RWPE1 (cell line): ENCODE results near the gene OR6T1.

Experiments
- CTCF ChIA-PET: fragments of 350-600 bp; sonication (Branson Sonifier 250); formaldehyde crosslinking; extraction: SDS; loops from one replicate; lab custom pipeline; 2021; lab: Yijun Ruan, JAX
- POLR2A ChIA-PET: fragments of 400-600 bp; formaldehyde crosslinking; extraction: SDS; loops from one replicate; lab custom pipeline; 2020; ENCODE audit warnings: antibody characterized with exemption; ENCODE audit not compliant: low non-redundant PET; lab: Yijun Ruan, JAX
- DNase-seq: peaks from one replicate; pipeline ENCODE4 v3.0.0; 2012; ENCODE audit warnings: low spot score
- H3K27ac ChIP-seq: fragments of 450-650 bp; 2 replicates; pipeline ENCODE4 v1.5.1; 2017
- TF ChIP-seq, protein P1 (sequence below): fragments of 450-650 bp; conservative IDR thresholded peaks from 2 replicates; pipeline ENCODE4 v1.5.1; 2017; ENCODE audit warnings: low read depth, mild to moderate bottlenecking

The OR6T1 gene, protein sequence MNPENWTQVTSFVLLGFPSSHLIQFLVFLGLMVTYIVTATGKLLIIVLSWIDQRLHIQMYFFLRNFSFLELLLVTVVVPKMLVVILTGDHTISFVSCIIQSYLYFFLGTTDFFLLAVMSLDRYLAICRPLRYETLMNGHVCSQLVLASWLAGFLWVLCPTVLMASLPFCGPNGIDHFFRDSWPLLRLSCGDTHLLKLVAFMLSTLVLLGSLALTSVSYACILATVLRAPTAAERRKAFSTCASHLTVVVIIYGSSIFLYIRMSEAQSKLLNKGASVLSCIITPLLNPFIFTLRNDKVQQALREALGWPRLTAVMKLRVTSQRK

DNA sequence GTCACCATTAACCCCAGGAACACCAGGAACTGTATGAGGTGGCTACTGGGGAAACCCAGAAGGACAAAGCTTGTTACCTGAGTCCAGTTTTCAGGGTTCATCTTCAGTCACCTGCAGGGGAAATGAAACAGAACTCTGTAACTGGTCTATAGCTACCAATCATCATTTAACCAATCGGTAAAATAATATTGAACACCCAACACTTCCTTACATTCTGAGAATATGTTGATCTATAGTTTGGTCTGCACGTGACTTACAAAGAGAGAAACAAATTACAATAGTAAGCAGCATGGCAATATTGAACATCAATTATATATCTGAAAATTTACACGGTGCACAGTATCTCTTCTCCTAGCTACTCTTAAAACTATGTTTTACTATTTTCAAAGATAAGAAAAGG is at the start of gene OR6T1:
Gene OR6T1 (minus strand): TSS at position 101 of the 400 bp plus-strand sequence. CDS start 0 bp downstream, at position 101.
- TF ChIP-seq, protein P1, sequence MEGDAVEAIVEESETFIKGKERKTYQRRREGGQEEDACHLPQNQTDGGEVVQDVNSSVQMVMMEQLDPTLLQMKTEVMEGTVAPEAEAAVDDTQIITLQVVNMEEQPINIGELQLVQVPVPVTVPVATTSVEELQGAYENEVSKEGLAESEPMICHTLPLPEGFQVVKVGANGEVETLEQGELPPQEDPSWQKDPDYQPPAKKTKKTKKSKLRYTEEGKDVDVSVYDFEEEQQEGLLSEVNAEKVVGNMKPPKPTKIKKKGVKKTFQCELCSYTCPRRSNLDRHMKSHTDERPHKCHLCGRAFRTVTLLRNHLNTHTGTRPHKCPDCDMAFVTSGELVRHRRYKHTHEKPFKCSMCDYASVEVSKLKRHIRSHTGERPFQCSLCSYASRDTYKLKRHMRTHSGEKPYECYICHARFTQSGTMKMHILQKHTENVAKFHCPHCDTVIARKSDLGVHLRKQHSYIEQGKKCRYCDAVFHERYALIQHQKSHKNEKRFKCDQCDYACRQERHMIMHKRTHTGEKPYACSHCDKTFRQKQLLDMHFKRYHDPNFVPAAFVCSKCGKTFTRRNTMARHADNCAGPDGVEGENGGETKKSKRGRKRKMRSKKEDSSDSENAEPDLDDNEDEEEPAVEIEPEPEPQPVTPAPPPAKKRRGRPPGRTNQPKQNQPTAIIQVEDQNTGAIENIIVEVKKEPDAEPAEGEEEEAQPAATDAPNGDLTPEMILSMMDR: no peak
- ChIA-PET POLR2A (no interaction called here), CTCF (no interaction called here)
- no peak within 1 kb of the TSS for H3K27ac ChIP-seq
- no peak for DNase-seq

DNA sequence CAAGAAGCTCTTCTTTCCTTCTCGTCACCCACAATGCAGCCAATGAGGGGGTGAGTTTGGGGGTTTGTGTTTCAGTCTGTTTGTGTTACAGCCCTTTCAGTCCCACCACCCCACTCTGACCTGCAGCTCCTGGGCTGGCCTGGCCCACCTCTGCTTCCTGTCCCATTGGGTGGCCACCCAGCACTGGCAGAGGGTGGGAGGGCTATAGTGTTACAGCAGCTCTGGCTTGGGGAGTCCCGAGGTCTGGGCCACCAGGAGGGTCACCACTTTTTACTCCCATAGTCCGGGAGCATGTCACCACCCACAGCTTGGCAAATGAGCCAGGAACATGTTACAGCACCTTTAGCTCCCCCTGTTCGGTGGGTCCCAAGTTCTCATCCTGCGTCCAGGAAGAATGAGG is 35.7 kb upstream of the OR6T1 start:
- no peak for DNase-seq
- H3K27ac ChIP-seq: no peak overlapping the region
- TF ChIP-seq, protein P1: no peak
- ChIA-PET POLR2A (no interaction called here), CTCF (interaction anchor here (0.6 kb wide), 1 partner anchor 45 kb away, joined by 3 read pairs; no protein-coding TSS in a partner anchor)

DNA sequence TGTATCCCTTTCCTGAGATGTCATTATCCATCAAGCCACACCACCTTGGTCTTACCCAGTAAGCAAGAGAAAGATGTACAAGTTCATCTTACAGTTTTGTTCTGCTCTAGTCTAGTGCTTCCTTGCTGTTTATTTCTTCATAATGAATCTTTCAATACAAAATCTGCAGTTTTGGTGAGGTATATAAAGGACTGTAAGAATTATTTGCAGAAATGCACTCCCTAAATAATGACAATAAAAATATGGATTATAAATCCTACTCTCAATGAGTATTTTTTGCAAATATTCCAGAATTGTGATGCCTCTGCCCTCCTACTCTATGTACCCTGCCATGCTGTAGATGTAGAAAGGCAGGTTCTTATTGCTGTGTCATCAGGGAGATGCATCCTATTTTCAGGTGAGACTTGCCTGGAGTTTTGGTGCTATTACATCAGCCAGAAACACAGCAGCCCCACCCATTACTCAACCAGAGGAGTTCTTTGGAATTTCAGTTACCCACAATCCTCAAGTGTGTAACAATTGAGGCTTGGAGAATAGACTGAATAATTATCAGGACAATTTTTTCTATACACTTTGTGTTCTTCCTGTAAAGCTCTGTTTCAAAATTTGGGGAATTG is 34.2 kb upstream of the OR6T1 start, which contains the start of gene OR10S1:
Gene OR10S1 (minus strand): TSS at position 51 of the 617 bp plus-strand sequence. CDS start 117 bp downstream, outside the sequence.
- peak within 1 kb of the TSS; percentile 36 for H3K27ac ChIP-seq
- peak; percentile 57 for DNase-seq
- ChIA-PET POLR2A (no interaction called here), CTCF (no interaction called here)
- TF ChIP-seq, protein P1: no peak

DNA sequence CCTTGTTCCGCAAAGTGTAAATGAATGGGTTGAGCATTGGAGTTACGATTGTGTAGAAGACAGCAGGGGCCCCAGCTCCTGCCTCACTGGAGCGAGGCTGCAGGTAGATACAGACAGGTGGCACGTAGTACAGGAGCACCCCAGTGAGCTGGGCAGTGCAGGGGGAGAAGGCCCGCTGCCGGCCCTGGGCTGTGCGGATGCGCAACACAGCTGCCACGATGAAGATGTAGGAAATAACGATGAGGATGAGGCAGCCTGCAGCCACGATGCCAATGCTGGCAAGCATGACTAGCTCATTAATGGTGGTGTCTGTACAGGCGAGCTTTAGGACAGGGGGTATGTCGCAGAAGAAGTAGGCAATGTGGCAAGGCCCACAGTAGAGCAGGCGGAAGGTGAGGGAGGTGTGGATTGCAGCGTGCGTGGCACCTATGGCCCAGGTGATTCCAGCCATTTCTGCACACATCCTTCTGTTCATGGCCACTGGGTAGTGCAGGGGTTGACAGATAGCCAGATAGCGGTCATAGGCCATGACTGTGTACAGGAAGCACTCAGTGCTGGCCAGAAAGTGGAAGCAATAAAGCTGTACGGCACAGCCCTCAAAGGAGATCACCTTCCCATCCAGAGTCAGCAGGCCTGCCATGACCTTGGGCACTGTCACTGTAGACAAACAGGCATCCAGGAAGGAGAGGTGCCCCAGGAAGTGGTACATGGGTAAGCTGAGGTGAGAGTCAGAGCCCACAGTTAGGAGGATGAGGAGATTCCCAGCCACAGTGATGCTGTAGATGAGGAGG is 33.3 kb upstream of the OR6T1 start:
- no peak for DNase-seq
- CTCF ChIA-PET: no interaction called here
- peak overlapping the region; percentile 36 for H3K27ac ChIP-seq
- POLR2A ChIA-PET: no interaction called here
- TF ChIP-seq, protein P1: no peak

DNA sequence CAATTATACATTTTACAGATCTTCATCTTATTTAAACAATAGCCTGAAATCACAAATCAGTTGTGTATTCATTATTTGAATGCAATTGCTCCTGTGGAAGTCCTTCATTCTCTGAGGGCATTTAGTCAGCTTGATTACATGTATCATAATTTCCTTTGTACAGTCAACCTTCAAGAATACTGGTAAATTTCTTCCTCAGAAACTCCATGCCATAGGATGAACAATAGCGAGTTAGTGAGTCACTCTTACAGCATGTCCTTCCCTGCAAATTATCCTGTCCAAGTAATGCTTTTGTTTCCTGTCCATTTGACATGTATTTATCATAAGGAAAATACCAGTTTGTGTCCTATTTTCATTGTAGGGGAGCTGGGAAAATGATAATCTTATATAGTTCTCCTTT is 30.2 kb upstream of the OR6T1 start:
- DNase-seq: peak; percentile 84
- POLR2A ChIA-PET: no interaction called here
- CTCF ChIA-PET: interaction anchor here (0.7 kb wide), 1 partner anchor 95 kb away, joined by 3 read pairs; no protein-coding TSS in a partner anchor
- TF ChIP-seq, protein P1: no peak
- H3K27ac ChIP-seq: no peak overlapping the region

DNA sequence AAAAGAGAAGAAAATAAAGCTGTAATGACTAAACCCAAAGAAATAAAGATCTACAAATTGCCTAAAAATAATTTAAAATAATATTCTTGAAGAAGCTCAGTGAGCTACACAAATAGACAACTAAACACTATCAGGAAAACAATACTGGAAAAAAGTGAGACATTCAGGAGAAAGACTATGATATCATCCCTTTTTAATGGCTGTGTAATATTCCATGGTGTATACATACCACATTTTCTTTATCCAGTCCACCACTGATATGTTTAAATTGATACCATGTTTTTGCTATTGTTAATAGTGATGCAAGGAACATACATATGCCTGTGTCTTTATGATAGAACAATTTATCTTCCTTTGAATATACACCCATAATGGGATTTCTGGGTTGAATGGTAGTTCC is 13.1 kb upstream of the OR6T1 start:
- no peak overlapping the region for H3K27ac ChIP-seq
- TF ChIP-seq, protein P1: no peak
- no peak for DNase-seq
- POLR2A ChIA-PET: no interaction called here
- CTCF ChIA-PET: no interaction called here
